DND-41 (cell line): ENCODE data around the gene PALD1.

ENCODE experiments used
- ATAC-seq: fragments of 200-7000 bp; cut with Tn5 transposase; 3 replicates; pipeline ENCODE4 v1.9.1; 2021; ENCODE audit warnings: low read depth; ENCODE audit not compliant: insufficient read depth
- DNase-seq: peaks from one replicate; pipeline ENCODE4 v3.0.0-alpha.2; 2020
- H2AFZ ChIP-seq: 2 replicates; pipeline ENCODE4 v1.6.0; 2012; ENCODE audit warnings: low read depth, low read length
- H3K27ac ChIP-seq: 2 replicates; pipeline ENCODE4 v1.5.1; 2012; ENCODE audit warnings: low read length, inconsistent platforms
- H3K27me3 ChIP-seq: fragments of 200-600 bp; sonication (generic); 2 replicates; pipeline ENCODE4 v1.6.0; 2012; ENCODE audit warnings: low read length, mild to moderate bottlenecking, inconsistent platforms; ENCODE audit not compliant: insufficient read depth, poor library complexity
- H3K36me3 ChIP-seq: 2 replicates; pipeline ENCODE4 v1.5.1; 2012; ENCODE audit warnings: low read length, inconsistent platforms; ENCODE audit not compliant: insufficient read depth
- H3K4me1 ChIP-seq: 2 replicates; pipeline ENCODE4 v1.5.1; 2012; ENCODE audit warnings: mild to moderate bottlenecking, low read length; ENCODE audit not compliant: insufficient read depth
- H3K4me2 ChIP-seq: 2 replicates; pipeline ENCODE4 v1.6.0; 2012; ENCODE audit warnings: mild to moderate bottlenecking, moderate library complexity, low read length, inconsistent platforms; ENCODE audit not compliant: insufficient read depth
- H3K4me3 ChIP-seq, 2 experiments: fragments of 200-600 bp in 1 of 2; shearing (Covaris generic) in 1 of 2; 2 replicates each; pipeline ENCODE4 v1.5.1; 2012 to 2016; ENCODE audit warnings: inconsistent platforms in 2 of 2, low read length in 2 of 2, mild to moderate bottlenecking in 2 of 2, low read depth in 1 of 2, moderate library complexity in 1 of 2
- H3K79me2 ChIP-seq: 2 replicates; pipeline ENCODE4 v1.6.0; 2012; ENCODE audit warnings: low read length, inconsistent platforms; ENCODE audit not compliant: insufficient read depth
- H3K9ac ChIP-seq: 2 replicates; pipeline ENCODE4 v1.6.0; 2012; ENCODE audit warnings: low read depth, mild to moderate bottlenecking, inconsistent platforms, low read length, moderate library complexity
- H3K9me3 ChIP-seq: 2 replicates; pipeline ENCODE4 v1.5.1; 2012; ENCODE audit warnings: low read length, moderate library complexity, mild to moderate bottlenecking, inconsistent platforms; ENCODE audit not compliant: insufficient read depth, severe bottlenecking
- H4K20me1 ChIP-seq: 2 replicates; pipeline ENCODE4 v1.6.0; 2012; ENCODE audit warnings: low read length; ENCODE audit not compliant: insufficient read depth
- CTCF ChIP-seq: IDR thresholded peaks from 2 replicates; pipeline ENCODE4 v1.5.1; 2012; ENCODE audit warnings: borderline replicate concordance, low read length, moderate library complexity, mild to moderate bottlenecking; ENCODE audit not compliant: poor library complexity, severe bottlenecking; ENCODE audit errors: extremely low read depth
- EZH2 ChIP-seq: IDR thresholded peaks from 3 replicates; pipeline ENCODE4 v1.6.1; 2012; ENCODE audit warnings: borderline replicate concordance, low read depth, mild to moderate bottlenecking, moderate library complexity, low read length, inconsistent platforms; ENCODE audit not compliant: severe bottlenecking

PALD1 gene

GRCh38 chr10:70534281-70534680 is 55.7 kb downstream of the PALD1 start:
- H3K27ac ChIP-seq: no peak overlapping the region
- H4K20me1 ChIP-seq: no peaks in the 10 kb centered on the region
- no peaks in the 10 kb centered on the region for H3K79me2 ChIP-seq
- H3K4me3 ChIP-seq: no peak overlapping the region
- no peaks in the 10 kb centered on the region for H3K9me3 ChIP-seq
- H3K9ac ChIP-seq: no peak overlapping the region
- DNase-seq (no peak), ATAC-seq (no peak)
- H3K4me1 ChIP-seq: no peaks in the 10 kb centered on the region
- H2AFZ ChIP-seq: no peak overlapping the region
- no peak overlapping the region for H3K4me2 ChIP-seq
- no peaks in the 10 kb centered on the region for H3K27me3 ChIP-seq
- TF ChIP-seq CTCF (no peak), EZH2 (no peak)
- H3K36me3 ChIP-seq: no peaks in the 10 kb centered on the region

DNA sequence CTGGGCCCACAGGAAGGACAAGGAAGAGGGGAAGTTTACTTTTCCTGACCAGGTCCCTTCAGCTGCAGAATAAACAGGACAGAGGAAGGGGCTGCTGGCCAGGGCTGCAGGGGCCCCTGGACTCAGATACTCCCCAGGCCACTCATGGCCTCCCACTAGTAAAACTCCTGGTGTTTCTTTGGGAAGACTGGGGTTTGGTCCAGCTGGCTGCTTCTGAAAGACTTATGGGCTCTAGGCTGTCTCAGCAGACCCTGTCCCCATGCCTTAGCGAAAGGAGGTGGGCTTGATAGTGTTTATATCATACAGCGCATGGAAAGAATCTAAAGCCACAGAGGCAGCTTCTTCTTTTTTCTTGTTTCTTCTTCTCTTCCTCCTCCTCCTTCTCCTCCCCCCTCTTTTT is 56.4 kb downstream of the PALD1 start:
- H3K9ac ChIP-seq: no peak overlapping the region
- H3K79me2 ChIP-seq: no peaks in the 10 kb centered on the region
- no peaks in the 10 kb centered on the region for H3K27me3 ChIP-seq
- no peak overlapping the region for H3K4me3 ChIP-seq
- H4K20me1 ChIP-seq: no peaks in the 10 kb centered on the region; the same call in 1 of the 2 replicates
- ATAC-seq: no peak
- H3K4me2 ChIP-seq: no peak overlapping the region
- H3K27ac ChIP-seq: no peak overlapping the region
- DNase-seq: no peak
- TF ChIP-seq EZH2 (no peak), CTCF (no peak)
- H3K36me3 ChIP-seq: no peaks in the 10 kb centered on the region
- no peaks in the 10 kb centered on the region for H3K4me1 ChIP-seq
- H2AFZ ChIP-seq: no peak overlapping the region
- no peaks in the 10 kb centered on the region for H3K9me3 ChIP-seq

DNA sequence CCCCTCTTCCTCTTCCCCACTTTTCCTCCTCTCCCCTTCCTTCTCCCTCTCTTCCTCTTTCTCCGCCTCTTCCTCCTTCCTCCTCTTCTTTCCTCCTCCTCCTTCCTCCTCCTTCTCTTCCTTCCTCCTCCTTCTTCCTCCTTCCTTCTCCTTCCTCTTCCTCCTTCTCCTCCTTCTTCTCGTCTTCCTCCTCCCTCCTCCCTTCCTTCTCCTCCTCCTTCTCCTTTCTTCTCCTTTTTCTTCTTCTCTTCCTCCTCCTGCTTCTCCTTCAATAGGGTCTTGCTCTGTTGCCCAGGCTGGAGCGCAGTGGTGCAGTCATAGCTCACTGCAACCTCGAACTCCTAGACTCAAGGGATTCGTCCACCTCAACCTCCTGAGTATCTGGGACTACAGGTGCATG is 56.9 kb downstream of the PALD1 start:
- H3K27ac ChIP-seq: no peak overlapping the region
- H3K4me2 ChIP-seq: no peak overlapping the region

More for the DNA sequence above, 56.9 kb downstream of the PALD1 start:
- no peak for ATAC-seq
- Histone ChIP-seq H3K79me2 (no peaks in the 10 kb centered on the region), H3K36me3 (0 out of 2 replicates have a peak, but pooled peaks cover 1% of the 10 kb centered on the region), H3K9me3 (no peaks in the 10 kb centered on the region), H3K27me3 (no peaks in the 10 kb centered on the region), H3K9ac (no peak overlapping the region), H2AFZ (no peak overlapping the region), H3K4me1 (no peaks in the 10 kb centered on the region), H3K4me3 (no peak overlapping the region), H4K20me1 (no peaks in the 10 kb centered on the region; the same call in 1 of the 2 replicates)
- DNase-seq: no peak
- TF ChIP-seq EZH2: no peak
- no peak for TF ChIP-seq CTCF
